Body of pancreas (tissue), 4 donors: ENCODE data around the gene DCANP1.

Experiments
- POLR2A ChIP-seq, 3 donors: fragments of 450-650 bp; IDR thresholded peaks; one replicate each; pipeline ENCODE4 v1.6.1; 2016; ENCODE audit warnings: antibody characterized with exemption in 3 of 3, mild to moderate bottlenecking in 2 of 3
- TF ChIP-seq, protein P1 (sequence below), 7 experiments: fragments of 450-650 bp in 4 of 7; fragments of 200-600 bp in 3 of 7; sonication (generic) in 3 of 7; IDR thresholded peaks; one replicate each; pipeline ENCODE4 v1.5.1; 2016 to 2019; ENCODE audit warnings: antibody characterized with exemption in 7 of 7

- TF ChIP-seq, protein P1, sequence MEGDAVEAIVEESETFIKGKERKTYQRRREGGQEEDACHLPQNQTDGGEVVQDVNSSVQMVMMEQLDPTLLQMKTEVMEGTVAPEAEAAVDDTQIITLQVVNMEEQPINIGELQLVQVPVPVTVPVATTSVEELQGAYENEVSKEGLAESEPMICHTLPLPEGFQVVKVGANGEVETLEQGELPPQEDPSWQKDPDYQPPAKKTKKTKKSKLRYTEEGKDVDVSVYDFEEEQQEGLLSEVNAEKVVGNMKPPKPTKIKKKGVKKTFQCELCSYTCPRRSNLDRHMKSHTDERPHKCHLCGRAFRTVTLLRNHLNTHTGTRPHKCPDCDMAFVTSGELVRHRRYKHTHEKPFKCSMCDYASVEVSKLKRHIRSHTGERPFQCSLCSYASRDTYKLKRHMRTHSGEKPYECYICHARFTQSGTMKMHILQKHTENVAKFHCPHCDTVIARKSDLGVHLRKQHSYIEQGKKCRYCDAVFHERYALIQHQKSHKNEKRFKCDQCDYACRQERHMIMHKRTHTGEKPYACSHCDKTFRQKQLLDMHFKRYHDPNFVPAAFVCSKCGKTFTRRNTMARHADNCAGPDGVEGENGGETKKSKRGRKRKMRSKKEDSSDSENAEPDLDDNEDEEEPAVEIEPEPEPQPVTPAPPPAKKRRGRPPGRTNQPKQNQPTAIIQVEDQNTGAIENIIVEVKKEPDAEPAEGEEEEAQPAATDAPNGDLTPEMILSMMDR (IDR thresholded peaks at IDR 0.05) = no peak
- no peak for TF ChIP-seq POLR2A (IDR thresholded peaks at IDR 0.05)
Measured at GRCh38 chr5:135433681-135434426, 13.3 kb downstream of the DCANP1 start.
